Esophagus squamous epithelium (tissue), 4 donors: ENCODE data around the gene FPR1.

Experiments used
- CTCF ChIP-seq, 6 experiments: fragments of 450-650 bp in 4 of 6; fragments of 200-600 bp in 2 of 6; sonication (generic) in 2 of 6; IDR thresholded peaks; one replicate each; pipeline ENCODE4 v1.5.1; 2016 to 2019; ENCODE audit warnings: antibody characterized with exemption in 6 of 6, mild to moderate bottlenecking in 4 of 6, moderate library complexity in 4 of 6
- POLR2A ChIP-seq, 4 donors: fragments of 450-650 bp; IDR thresholded peaks; one replicate each; pipeline ENCODE4 v1.6.1; 2017; ENCODE audit warnings: antibody characterized with exemption in 4 of 4, mild to moderate bottlenecking in 4 of 4, moderate library complexity in 3 of 4

- TF ChIP-seq CTCF (IDR thresholded peaks at IDR 0.05) (no peak), POLR2A (IDR thresholded peaks at IDR 0.05) (no peak)
Observed at GRCh38 chr19:51713319-51714285, 38.1 kb downstream of the FPR1 start.
